IMR-90 (cell line): Measurements from ENCODE around the gene GLIS1. TPM values are rescaled to one million over a fixed set of nuclear protein-coding genes. Genes with fewer than 3 reads are reported as not detected.

Source experiments
- ATAC-seq: fragments of 200-7000 bp; cut with Tn5 transposase; 2 replicates; pipeline ENCODE4 v1.9.1; 2020; ENCODE audit warnings: low read depth, mild to moderate bottlenecking, moderate library complexity
- BruUV-seq: library from RNA; stranded (reverse); fragments of 400-500 nt; replicated peaks from 2 replicates; lab custom pipeline; 2021; lab: Mats Ljungman, UMichigan
- CTCF ChIA-PET: fragments of 300-600 bp; formaldehyde crosslinking; extraction: SDS; loops from one replicate; lab custom pipeline; 2021; ENCODE audit warnings: antibody characterized with exemption; lab: Yijun Ruan, JAX
- POLR2A ChIA-PET: fragments of 300-600 bp; sonication (Branson Sonifier 250); formaldehyde crosslinking; loops from one replicate; lab custom pipeline; 2022; ENCODE audit warnings: antibody characterized with exemption; ENCODE audit not compliant: unreplicated experiment; lab: Charles Lee
- DNase-seq: peaks from one replicate; pipeline ENCODE4 v3.0.0; 2013
- H2AFZ ChIP-seq: replicated peaks from 2 replicates; pipeline ENCODE3; 2013; ENCODE audit warnings: low read length, mild to moderate bottlenecking; ENCODE audit not compliant: poor library complexity
- H2AK5ac ChIP-seq: 2 replicates; pipeline ENCODE4 v1.6.1; 2013; ENCODE audit warnings: low read depth, low read length, inconsistent platforms
- H2AK9ac ChIP-seq: replicated peaks from 2 replicates; pipeline ENCODE3; 2013; ENCODE audit warnings: mild to moderate bottlenecking, low read depth, low read length, moderate library complexity; ENCODE audit not compliant: poor library complexity
- H2BK120ac ChIP-seq: 2 replicates; pipeline ENCODE4 v1.6.1; 2013; ENCODE audit warnings: low read depth, low read length, inconsistent platforms
- H2BK15ac ChIP-seq: 3 replicates; pipeline ENCODE4 v1.6.1; 2013; ENCODE audit warnings: low read depth, low read length, inconsistent platforms
- H2BK20ac ChIP-seq: 2 replicates; pipeline ENCODE4 v1.6.1; 2013; ENCODE audit warnings: low read depth, mild to moderate bottlenecking, inconsistent platforms, low read length, moderate library complexity
- H2BK5ac ChIP-seq: 2 replicates; pipeline ENCODE4 v1.6.1; 2013; ENCODE audit warnings: mild to moderate bottlenecking, low read depth, low read length, inconsistent platforms; ENCODE audit not compliant: poor library complexity, severe bottlenecking
- H3K14ac ChIP-seq: replicated peaks from 2 replicates; pipeline ENCODE4 v1.6.1; 2013; ENCODE audit warnings: low read depth, low read length, inconsistent platforms
- H3K18ac ChIP-seq: 2 replicates; pipeline ENCODE4 v1.6.1; 2013; ENCODE audit warnings: low read depth, low read length, control low read depth
- H3K23ac ChIP-seq: 2 replicates; pipeline ENCODE4 v1.6.1; 2013; ENCODE audit warnings: low read depth, low read length, inconsistent platforms
- H3K27ac ChIP-seq: 2 replicates; pipeline ENCODE4 v1.5.1; 2013; ENCODE audit warnings: mild to moderate bottlenecking, control low read depth, low read length; ENCODE audit not compliant: insufficient read depth
- H3K27me3 ChIP-seq: 2 replicates; pipeline ENCODE4 v1.6.1; 2013; ENCODE audit warnings: low read length; ENCODE audit not compliant: control insufficient read depth, insufficient read depth
- H3K36me3 ChIP-seq: 2 replicates; pipeline ENCODE4 v1.6.1; 2013; ENCODE audit warnings: low read length, mixed read lengths; ENCODE audit not compliant: control insufficient read depth, insufficient read depth
- H3K4ac ChIP-seq: 2 replicates; pipeline ENCODE4 v1.6.1; 2013; ENCODE audit warnings: low read depth, low read length, inconsistent platforms
- H3K4me1 ChIP-seq: 2 replicates; pipeline ENCODE4 v1.6.1; 2013; ENCODE audit warnings: low read length, mixed read lengths; ENCODE audit not compliant: control insufficient read depth, insufficient read depth
- H3K4me2 ChIP-seq: 2 replicates; pipeline ENCODE4 v1.6.1; 2013; ENCODE audit warnings: low read depth, mild to moderate bottlenecking, control low read depth, low read length, moderate library complexity
- H3K4me3 ChIP-seq: 2 replicates; pipeline ENCODE4 v1.5.1; 2013; ENCODE audit warnings: low read depth, mild to moderate bottlenecking, control low read depth, low read length, moderate library complexity; ENCODE audit not compliant: insufficient read depth
- H3K56ac ChIP-seq: 2 replicates; pipeline ENCODE4 v1.6.1; 2013; ENCODE audit warnings: low read length, inconsistent platforms; ENCODE audit not compliant: insufficient read depth; ENCODE audit errors: extremely low read depth
- H3K79me1 ChIP-seq, 2 experiments: 2 replicates each; pipeline ENCODE4 v1.6.1; 2013; ENCODE audit warnings: low read length in 2 of 2, inconsistent platforms in 1 of 2, low read depth in 1 of 2
- H3K9ac ChIP-seq: 2 replicates; pipeline ENCODE4 v1.6.1; 2013; ENCODE audit warnings: low read depth, low read length, control low read depth
- H3K9me1 ChIP-seq: 2 replicates; pipeline ENCODE4 v1.6.1; 2013; ENCODE audit warnings: low read length, inconsistent platforms; ENCODE audit not compliant: insufficient read depth
- H3K9me3 ChIP-seq: 2 replicates; pipeline ENCODE4 v1.6.1; 2013; ENCODE audit warnings: low read length; ENCODE audit not compliant: control insufficient read depth, insufficient read depth
- H4K20me1 ChIP-seq: 2 replicates; pipeline ENCODE4 v1.6.1; 2013; ENCODE audit warnings: low read length, inconsistent platforms; ENCODE audit not compliant: insufficient read depth
- H4K5ac ChIP-seq: 2 replicates; pipeline ENCODE4 v1.6.1; 2013; ENCODE audit warnings: mild to moderate bottlenecking, low read depth, low read length, control low read depth
- H4K8ac ChIP-seq, 2 experiments: 2 replicates each; pipeline ENCODE4 v1.6.1; 2013; ENCODE audit warnings: low read depth in 2 of 2, low read length in 2 of 2, control low read depth in 1 of 2, inconsistent platforms in 1 of 2
- H4K91ac ChIP-seq: 2 replicates; pipeline ENCODE4 v1.6.1; 2013; ENCODE audit warnings: low read depth, low read length, inconsistent platforms; ENCODE audit not compliant: insufficient read depth
- MXI1 ChIP-seq: IDR thresholded peaks from 2 replicates; pipeline ENCODE4 v1.6.1; 2012; ENCODE audit warnings: low read depth, mild to moderate bottlenecking, low read length, moderate library complexity, borderline replicate concordance
- POLR2A ChIP-seq: IDR thresholded peaks from 2 replicates; pipeline ENCODE4 v1.6.1; 2012; ENCODE audit warnings: mild to moderate bottlenecking, low read depth, low read length
- RFX5 ChIP-seq: IDR thresholded peaks from 2 replicates; pipeline ENCODE4 v1.8.0; 2012; ENCODE audit warnings: low read depth, mild to moderate bottlenecking, low read length, moderate library complexity
- WGBS, 2 experiments: methylation state at CpG; one replicate each; pipeline versions ENCODE4 v1.1.5 to v1.1.7; 2013; ENCODE audit warnings: missing lambda C conversion rate in 2 of 2; ENCODE audit not compliant: insufficient read length in 1 of 2; ENCODE audit errors: extremely low coverage in 2 of 2; 5-methylcytosine and 5-hydroxymethylcytosine counted together
- dilution Hi-C: fragments of 300-500 bp; cut with HindIII; formaldehyde crosslinking; loops from one replicate; pipeline ENCODE4 v1.14.3; 2018; ENCODE audit warnings: low sequenced_read_pairs; ENCODE audit not compliant: unreplicated experiment
- in situ Hi-C: fragments of 300-500 bp; cut with MboI; formaldehyde crosslinking; loops from 3 replicates; pipeline ENCODE4 v1.14.3; 2019; ENCODE audit warnings: low sequenced_read_pairs, inconsistent platforms, mixed read lengths
- intact Hi-C: fragments of 100-400 bp; cut with micrococcal nuclease; formaldehyde crosslinking; loops from 2 replicates; pipeline ENCODE4 v1.10.0; 2022
- polyA plus RNA-seq, 3 experiments: library from polyadenylated mRNA; depleted of rRNA; stranded (reverse); fragments of >200 nt; gene quantifications; 2 replicates each; pipeline ENCODE4 v1.2.3, GENCODE V29; 2012; ENCODE audit warnings: low replicate concordance in 1 of 3
- total RNA-seq: library from RNA; depleted of rRNA; stranded (reverse); fragments of >200 nt; gene quantifications from 2 replicates; pipeline ENCODE4 v1.2.3, GENCODE V29; 2012
- TF ChIP-seq, protein P1 (sequence below): fragments of 150-350 bp; IDR thresholded peaks from 2 replicates; pipeline ENCODE4 v1.6.1; 2016; ENCODE audit warnings: low read depth, mild to moderate bottlenecking, low read length, moderate library complexity, borderline replicate concordance
- TF ChIP-seq, protein P2 (sequence below): fragments of 150-350 bp; IDR thresholded peaks from 2 replicates; pipeline ENCODE4 v1.6.1; 2017; ENCODE audit warnings: mild to moderate bottlenecking, antibody characterized with exemption, low read length, low read depth

The GLIS1 gene
- total and polyA plus RNA-seq, 2 of the 4 experiments (the other 2 are of a cell fraction) = 0.18 to 2.3 TPM

DNA sequence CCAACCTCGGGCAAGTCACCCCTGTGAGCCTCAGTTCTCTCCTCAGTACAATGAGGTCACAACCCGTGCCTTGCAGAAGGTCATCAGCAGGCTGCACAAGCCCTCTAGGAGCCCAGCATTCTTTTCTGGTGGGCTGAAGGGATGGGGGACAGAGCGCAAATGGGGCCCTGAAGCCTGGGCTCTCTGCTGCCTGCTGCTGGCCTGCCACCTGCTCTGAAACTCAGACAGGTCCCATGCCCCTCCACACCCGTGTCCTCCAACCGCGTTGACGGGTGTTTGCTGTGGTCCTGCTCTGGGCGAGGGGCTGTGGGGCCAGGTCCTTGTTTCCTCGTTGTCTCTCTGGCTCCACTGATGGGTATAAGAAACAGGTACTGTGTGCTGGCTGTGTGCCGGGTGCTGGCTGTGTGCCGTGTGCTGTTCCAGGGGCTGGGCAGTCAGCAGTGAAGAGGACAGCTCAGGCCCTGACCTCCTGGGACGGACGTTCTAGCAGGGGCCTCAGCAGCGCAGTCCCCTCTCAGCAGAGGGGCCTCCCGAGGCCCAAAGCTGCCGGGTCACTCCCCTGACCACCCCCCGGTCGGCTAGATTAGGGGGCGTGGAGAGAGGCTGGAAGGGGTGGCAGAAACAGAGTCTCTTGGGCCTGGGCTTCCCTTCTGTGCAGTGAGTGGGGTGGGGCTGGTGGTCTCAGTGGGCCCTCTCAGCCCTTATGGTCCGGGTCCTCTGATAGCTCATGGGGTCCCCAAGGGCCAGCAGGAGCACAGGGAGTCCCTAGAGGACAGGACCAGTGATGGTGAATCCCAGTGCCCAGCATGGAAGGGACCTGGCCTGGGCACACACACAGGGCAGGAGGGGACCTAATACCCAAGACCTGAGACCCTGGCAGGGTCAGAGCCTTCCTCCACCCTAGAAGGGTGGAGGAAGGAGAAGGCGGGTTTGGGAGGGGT, 237.6 kb downstream of the GLIS1 start (continued):
- TF ChIP-seq RFX5 (no peak), POLR2A (no peak)

DNA sequence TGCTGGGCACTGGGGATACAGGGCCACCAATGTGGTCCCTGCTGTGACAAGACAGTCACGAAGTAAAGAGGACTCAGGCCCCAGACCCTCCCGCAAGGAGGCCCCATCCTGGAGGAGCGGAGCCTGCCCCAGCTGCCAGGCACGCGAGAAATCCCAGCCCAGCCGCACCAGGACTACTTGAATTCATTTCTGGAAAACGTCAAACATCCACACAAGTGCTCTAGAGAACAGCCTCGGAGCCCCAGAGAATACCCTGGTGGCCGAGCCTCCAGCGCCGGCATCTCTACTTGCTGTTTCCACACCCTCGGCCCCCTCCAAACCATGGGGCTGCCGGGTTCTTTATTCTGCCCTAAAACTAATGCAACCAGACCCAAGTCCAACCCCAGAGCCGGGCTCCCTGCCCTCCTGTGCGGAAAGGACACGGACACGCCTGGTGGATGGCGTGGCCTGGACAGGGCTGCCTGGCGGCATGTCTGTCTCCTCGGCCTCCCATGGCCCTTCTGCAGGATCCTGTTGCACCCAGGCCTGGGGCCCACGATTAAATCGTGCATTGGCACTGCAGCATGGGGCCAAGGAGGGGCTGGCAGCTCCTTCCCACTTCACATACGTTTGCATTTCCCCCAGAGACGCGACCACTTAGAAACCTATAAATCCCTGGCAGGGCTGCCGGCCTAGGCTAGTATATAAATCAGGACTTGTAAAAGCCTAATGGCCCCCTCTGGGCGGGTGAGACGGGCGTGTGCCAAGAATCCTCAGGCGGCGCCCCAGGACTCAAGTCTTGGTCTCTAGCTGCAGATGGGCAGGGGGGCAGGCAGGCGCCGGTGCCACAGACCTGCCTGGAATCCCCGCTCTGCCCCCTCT, 238.5 kb downstream of the GLIS1 start:
- no TSS peak for BruUV-seq
- in situ Hi-C loops = no loop called here
- POLR2A ChIA-PET = no interaction called here
- Histone ChIP-seq H3K4me3 (no peak overlapping the region), H3K9ac (no peak overlapping the region), H2BK20ac (no peak overlapping the region), H3K27me3 (peaks cover 32% of the 10 kb centered on the region), H4K91ac (no peak overlapping the region), H3K36me3 (no peaks in the 10 kb centered on the region), H2AFZ (no peak overlapping the region), H3K4me2 (no peak overlapping the region), H3K23ac (no peak overlapping the region), H3K4ac (no peak overlapping the region), H3K18ac (no peak overlapping the region), H3K9me1 (no peaks in the 10 kb centered on the region), H2AK5ac (no peak overlapping the region; the same call in 1 of the 2 replicates), H3K27ac (no peak overlapping the region), H2BK120ac (no peak overlapping the region), H3K9me3 (no peaks in the 10 kb centered on the region), H2BK5ac (no peak overlapping the region), H3K4me1 (peaks cover 4% of the 10 kb centered on the region; the same call in 1 of the 2 replicates), H2AK9ac (no peak overlapping the region), H4K5ac (no peak overlapping the region), H3K56ac (no peak overlapping the region), H4K20me1 (no peaks in the 10 kb centered on the region), H2BK15ac (no peak overlapping the region), H3K14ac (no peak overlapping the region), H3K79me1 (no peaks in the 10 kb centered on the region), H4K8ac (no peak overlapping the region)
- dilution Hi-C loops = no loop called here
- ATAC-seq (no peak), DNase-seq (no peak)
- intact Hi-C loops = no loop called here
- WGBS, 2 experiments = 54% methylated on average over 10 of the region's 34 CpGs; no CpG with 5 or more reads in 1 of the 2 experiments
- TF ChIP-seq MXI1 = no peak
- TF ChIP-seq, protein P1, sequence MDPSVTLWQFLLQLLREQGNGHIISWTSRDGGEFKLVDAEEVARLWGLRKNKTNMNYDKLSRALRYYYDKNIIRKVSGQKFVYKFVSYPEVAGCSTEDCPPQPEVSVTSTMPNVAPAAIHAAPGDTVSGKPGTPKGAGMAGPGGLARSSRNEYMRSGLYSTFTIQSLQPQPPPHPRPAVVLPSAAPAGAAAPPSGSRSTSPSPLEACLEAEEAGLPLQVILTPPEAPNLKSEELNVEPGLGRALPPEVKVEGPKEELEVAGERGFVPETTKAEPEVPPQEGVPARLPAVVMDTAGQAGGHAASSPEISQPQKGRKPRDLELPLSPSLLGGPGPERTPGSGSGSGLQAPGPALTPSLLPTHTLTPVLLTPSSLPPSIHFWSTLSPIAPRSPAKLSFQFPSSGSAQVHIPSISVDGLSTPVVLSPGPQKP = no peak
- TF ChIP-seq, protein P2, sequence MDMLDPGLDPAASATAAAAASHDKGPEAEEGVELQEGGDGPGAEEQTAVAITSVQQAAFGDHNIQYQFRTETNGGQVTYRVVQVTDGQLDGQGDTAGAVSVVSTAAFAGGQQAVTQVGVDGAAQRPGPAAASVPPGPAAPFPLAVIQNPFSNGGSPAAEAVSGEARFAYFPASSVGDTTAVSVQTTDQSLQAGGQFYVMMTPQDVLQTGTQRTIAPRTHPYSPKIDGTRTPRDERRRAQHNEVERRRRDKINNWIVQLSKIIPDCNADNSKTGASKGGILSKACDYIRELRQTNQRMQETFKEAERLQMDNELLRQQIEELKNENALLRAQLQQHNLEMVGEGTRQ = no peak
- CTCF ChIA-PET = no interaction called here
